Calu3 (cell line): ENCODE measurements around the gene GTF2H2C. TPM values are rescaled to one million over a fixed set of nuclear protein-coding genes. Genes with fewer than 3 reads are reported as not detected.
"Not testable (repeated sequence)": the region's sequence is repeated elsewhere in the genome, so short reads cannot be mapped to it uniquely, and the experiment has no call there.

Experiments used
- BruUV-seq: library from RNA; stranded (reverse); fragments of 400-500 nt; replicated peaks from 2 replicates; lab custom pipeline; 2021; lab: Mats Ljungman, UMichigan
- CTCF ChIA-PET: fragments of 300-600 bp; sonication (Branson Sonifier 250); formaldehyde crosslinking; loops from one replicate; lab custom pipeline; 2022; ENCODE audit warnings: antibody characterized with exemption; lab: Charles Lee
- DNase-seq: peaks from one replicate; pipeline ENCODE4 v3.0.0; 2022
- H3K27ac Mint-ChIP-seq: one replicate; pipeline ENCODE4 v1.8.0; 2022; ENCODE audit warnings: mixed read lengths; ENCODE audit not compliant: unreplicated experiment
- H3K27me3 Mint-ChIP-seq: one replicate; pipeline ENCODE4 v1.8.0; 2022; ENCODE audit warnings: mixed read lengths; ENCODE audit not compliant: unreplicated experiment
- H3K36me3 Mint-ChIP-seq: one replicate; pipeline ENCODE4 v1.8.0; 2022; ENCODE audit warnings: mild to moderate bottlenecking, moderate library complexity, mixed read lengths; ENCODE audit not compliant: insufficient read depth, unreplicated experiment
- H3K4me1 Mint-ChIP-seq: one replicate; pipeline ENCODE4 v1.8.0; 2022; ENCODE audit warnings: mild to moderate bottlenecking, low read depth, mixed read lengths; ENCODE audit not compliant: unreplicated experiment
- H3K4me3 Mint-ChIP-seq: one replicate; pipeline ENCODE4 v1.8.0; 2022; ENCODE audit warnings: mild to moderate bottlenecking, low read depth, moderate library complexity, mixed read lengths; ENCODE audit not compliant: unreplicated experiment
- H3K9me3 Mint-ChIP-seq: one replicate; pipeline ENCODE4 v1.8.0; 2022; ENCODE audit warnings: low read depth, mixed read lengths; ENCODE audit not compliant: unreplicated experiment
- intact Hi-C: fragments of 100-400 bp; cut with micrococcal nuclease; formaldehyde crosslinking; loops from one replicate; pipeline ENCODE4 v1.10.0; 2022; ENCODE audit not compliant: unreplicated experiment
- total RNA-seq: library from RNA; stranded (reverse); gene quantifications from 2 replicates; pipeline ENCODE4 v1.2.3, GENCODE V29; 2022
- TF ChIP-seq, protein P1 (sequence below): fragments of 200-600 bp; IDR thresholded peaks from one replicate; pipeline ENCODE4 v1.8.0; 2022; ENCODE audit warnings: antibody characterized with exemption; ENCODE audit not compliant: unreplicated experiment

The GTF2H2C gene
- total RNA-seq, 1 experiment from 2014 or later: 28.8 TPM

DNA sequence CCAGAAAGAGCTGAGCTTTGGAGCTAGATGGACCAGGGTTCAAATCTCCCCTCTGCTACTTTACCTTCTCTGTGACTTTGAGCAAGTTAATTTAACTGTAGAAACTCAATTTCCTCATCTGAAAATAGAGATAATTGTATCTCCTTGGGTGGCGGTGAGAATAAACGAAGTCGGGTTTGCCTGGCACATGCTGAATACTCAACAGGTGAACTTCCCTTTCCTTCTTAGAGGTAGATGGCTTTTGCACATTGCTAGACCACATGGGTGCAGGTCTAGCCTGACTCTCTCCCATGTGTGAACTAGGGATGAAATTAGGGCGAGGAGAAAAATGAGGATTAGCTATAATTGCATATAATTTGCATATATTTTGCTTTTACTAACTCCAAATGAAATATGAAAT is 31.4 kb upstream of the GTF2H2C start:
- intact Hi-C loops: no loop called here
- TF ChIP-seq, protein P1, sequence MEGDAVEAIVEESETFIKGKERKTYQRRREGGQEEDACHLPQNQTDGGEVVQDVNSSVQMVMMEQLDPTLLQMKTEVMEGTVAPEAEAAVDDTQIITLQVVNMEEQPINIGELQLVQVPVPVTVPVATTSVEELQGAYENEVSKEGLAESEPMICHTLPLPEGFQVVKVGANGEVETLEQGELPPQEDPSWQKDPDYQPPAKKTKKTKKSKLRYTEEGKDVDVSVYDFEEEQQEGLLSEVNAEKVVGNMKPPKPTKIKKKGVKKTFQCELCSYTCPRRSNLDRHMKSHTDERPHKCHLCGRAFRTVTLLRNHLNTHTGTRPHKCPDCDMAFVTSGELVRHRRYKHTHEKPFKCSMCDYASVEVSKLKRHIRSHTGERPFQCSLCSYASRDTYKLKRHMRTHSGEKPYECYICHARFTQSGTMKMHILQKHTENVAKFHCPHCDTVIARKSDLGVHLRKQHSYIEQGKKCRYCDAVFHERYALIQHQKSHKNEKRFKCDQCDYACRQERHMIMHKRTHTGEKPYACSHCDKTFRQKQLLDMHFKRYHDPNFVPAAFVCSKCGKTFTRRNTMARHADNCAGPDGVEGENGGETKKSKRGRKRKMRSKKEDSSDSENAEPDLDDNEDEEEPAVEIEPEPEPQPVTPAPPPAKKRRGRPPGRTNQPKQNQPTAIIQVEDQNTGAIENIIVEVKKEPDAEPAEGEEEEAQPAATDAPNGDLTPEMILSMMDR: no peak
- no peak overlapping the region for H3K27ac Mint-ChIP-seq
- no peak overlapping the region for H3K4me3 Mint-ChIP-seq
- H3K27me3 Mint-ChIP-seq: no peaks in the 10 kb centered on the region
- BruUV-seq: no TSS peak
- peaks cover 38% of the 10 kb centered on the region for H3K36me3 Mint-ChIP-seq
- no peaks in the 10 kb centered on the region for H3K9me3 Mint-ChIP-seq
- H3K4me1 Mint-ChIP-seq: peaks cover 31% of the 10 kb centered on the region
- CTCF ChIA-PET: interaction anchor here (0.9 kb wide), 1 partner anchor 11 kb away, joined by 4 read pairs; no protein-coding TSS in a partner anchor
- DNase-seq: no peak

DNA sequence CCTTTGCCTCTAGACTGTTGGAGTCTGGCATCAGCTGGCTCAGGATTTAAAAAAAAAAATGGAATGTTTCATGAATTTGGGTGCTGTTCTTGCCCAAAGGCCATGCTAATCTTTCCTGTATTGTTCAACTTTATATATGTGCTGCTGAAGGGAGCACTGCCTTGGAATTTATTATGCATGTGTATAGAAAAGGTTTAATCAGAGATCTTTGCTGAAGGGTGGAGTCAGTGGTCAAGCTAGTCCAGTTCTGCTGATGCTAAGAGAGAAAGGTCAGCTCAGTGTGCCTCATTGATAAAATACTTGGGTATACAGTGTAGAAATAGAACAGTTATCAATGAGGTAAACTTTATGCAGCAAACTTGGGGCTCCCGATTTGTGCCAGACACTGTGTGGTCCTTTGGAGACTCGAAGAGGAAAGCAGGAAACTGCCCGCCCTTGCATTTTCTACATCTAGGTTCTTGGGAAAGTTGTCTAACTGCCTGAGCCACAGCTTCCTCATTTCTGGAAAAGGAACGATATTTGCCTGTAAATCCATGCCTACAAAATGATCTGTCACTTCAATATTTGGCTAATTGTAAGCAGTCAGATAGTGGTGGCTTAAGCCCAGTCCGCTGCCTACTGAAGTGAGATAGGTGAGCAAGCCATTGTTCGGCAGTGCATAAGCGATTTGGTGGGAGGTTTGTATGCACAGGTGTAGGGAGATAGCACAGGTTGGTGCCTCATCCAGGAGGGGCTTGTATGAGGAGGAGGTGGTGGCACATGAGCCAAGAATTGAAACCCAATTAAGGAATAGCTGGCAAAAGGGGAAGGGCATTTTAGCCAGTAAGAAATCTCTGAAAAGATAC is 29.2 kb upstream of the GTF2H2C start:
- no TSS peak for BruUV-seq
- no peak for DNase-seq
- CTCF ChIA-PET: no interaction called here
- Mint-ChIP-seq H3K9me3 (no peaks in the 10 kb centered on the region), H3K4me3 (no peak overlapping the region), H3K27ac (peak overlapping the region; percentile 70), H3K4me1 (peaks cover 31% of the 10 kb centered on the region), H3K27me3 (no peaks in the 10 kb centered on the region), H3K36me3 (peaks cover 34% of the 10 kb centered on the region)
- intact Hi-C loops: no loop called here
- TF ChIP-seq, protein P1: no peak

DNA sequence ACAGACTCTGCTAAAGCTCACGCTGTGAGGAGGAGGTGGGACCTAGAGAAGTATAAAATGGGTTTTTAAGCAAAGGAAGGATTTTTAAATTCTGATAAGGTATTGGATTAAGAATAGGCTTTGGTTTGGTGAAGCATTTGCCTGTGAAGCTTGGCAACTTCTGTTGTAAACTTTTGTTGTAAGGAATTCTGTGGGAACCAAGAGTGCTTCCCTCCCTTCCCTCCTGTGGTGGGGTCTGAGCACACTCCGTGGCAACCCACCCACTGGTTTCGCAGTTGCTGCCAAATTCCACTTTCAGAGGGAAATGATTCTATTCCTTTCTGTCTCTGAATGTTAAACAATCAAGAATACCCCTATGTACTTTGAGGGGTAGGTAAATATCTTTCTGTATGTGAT is 28.6 kb upstream of the GTF2H2C start:
- no TSS peak for BruUV-seq
- Mint-ChIP-seq H3K4me1 (peaks cover 31% of the 10 kb centered on the region), H3K27ac (peak overlapping the region; percentile 70), H3K4me3 (no peak overlapping the region), H3K36me3 (peaks cover 29% of the 10 kb centered on the region), H3K9me3 (no peaks in the 10 kb centered on the region), H3K27me3 (no peaks in the 10 kb centered on the region)
- CTCF ChIA-PET: no interaction called here
- TF ChIP-seq, protein P1: no peak
- intact Hi-C loops: no loop called here
- no peak for DNase-seq

DNA sequence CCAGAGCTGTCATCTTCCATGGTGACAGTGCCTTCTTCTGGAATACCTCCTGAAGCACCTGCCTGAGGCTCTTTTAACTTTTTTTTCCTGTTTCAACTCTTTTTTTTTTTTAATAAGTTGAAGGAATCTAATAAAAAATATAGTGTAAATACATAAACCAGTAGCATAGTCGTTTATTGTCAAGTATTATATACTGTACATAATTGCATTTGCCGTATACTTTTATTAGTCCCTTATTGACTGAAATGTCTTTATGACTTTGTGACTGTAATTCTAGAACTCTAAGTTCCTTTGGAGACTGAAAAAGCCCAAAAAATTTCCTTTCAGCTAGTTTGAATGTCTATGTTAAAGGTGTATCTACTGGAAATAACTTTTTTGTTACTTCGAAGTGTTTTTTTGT is 22.1 kb upstream of the GTF2H2C start:
- CTCF ChIA-PET, H3K4me3 Mint-ChIP-seq, BruUV-seq, H3K27me3 Mint-ChIP-seq, H3K4me1 Mint-ChIP-seq, H3K36me3 Mint-ChIP-seq, H3K9me3 Mint-ChIP-seq, H3K27ac Mint-ChIP-seq, DNase-seq, intact Hi-C loops: not testable (repeated sequence)

DNA sequence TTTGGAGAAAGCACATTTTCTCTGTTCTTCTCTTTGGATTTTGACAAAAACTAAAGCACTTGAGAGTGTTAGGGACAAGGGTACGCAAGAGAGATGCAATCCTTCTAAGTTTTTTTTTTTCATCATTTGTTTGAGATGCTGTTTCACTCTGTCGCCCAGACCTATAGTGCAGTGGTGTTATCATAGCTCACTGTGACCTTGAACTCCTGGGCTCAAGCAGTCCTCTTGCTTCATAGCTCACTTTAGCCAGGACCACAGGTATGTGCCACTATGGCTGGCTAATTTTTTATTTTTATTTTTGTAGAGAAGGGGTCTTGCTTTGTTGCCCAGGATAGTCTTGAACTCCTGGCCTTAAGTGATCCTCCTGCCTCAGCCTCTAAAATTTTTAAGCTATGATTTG is 21.3 kb upstream of the GTF2H2C start:
- H3K4me3 Mint-ChIP-seq, intact Hi-C loops, H3K27ac Mint-ChIP-seq, DNase-seq, H3K36me3 Mint-ChIP-seq, BruUV-seq, H3K9me3 Mint-ChIP-seq, CTCF ChIA-PET, H3K4me1 Mint-ChIP-seq, H3K27me3 Mint-ChIP-seq: not testable (repeated sequence)

DNA sequence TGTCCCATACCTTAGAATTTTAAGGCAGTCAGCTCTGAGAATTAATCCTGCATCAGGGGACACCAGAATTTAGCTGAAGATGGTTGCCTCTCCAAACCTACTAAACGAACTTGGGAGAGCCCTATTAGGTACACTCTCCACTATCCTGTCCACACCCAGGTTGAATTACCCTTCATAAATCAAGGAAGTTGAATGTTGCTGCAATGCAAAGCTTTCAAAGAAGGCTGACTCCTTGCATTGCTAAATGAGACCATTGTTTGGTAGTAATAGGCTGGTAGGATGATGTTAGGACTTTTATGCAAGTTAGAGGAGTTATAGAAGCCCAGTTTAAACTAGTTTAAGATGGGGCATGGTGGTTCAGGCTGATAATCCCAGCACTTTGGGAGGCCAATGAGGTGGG is 18.6 kb upstream of the GTF2H2C start:
- H3K9me3 Mint-ChIP-seq, intact Hi-C loops, H3K36me3 Mint-ChIP-seq, BruUV-seq, H3K4me1 Mint-ChIP-seq, H3K27ac Mint-ChIP-seq, H3K27me3 Mint-ChIP-seq, DNase-seq, CTCF ChIA-PET, H3K4me3 Mint-ChIP-seq: not testable (repeated sequence)

DNA sequence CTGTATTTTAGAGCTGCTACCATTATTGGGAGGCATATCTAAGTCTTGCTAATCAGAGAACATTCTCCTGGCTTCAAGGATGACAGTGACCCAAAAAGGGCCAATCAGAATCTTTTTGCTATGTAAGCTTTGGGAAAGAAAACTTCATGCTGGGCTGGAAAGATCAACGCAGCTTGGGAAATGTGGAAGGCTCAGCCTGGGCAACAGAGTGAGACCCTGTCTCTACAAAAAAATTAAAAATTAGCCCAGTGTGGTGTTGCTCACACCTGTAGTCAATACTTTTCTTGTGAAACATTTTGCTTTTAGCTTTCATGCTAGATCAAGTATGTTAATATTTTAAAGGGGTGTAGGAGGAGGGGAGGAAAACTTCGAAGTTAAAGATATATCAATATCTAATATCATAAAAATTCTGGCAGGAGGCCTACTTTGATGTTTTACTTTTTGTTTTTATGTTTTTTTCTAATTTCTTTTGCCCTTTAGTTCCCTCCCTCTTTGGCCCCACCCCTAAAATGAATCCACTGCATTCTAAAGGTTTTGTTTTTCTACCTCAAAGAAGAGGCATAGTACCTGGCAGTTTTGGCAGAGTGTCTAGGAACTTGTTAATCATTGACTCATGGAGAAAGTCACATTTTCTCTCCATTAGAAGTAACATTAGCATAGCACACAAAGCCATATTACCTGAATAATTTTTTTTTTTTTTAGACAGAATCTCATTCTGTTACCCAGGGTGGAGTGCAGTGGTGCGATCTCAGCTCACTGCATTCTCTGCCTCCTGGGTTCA is 17.0 kb upstream of the GTF2H2C start:
- H3K27me3 Mint-ChIP-seq, DNase-seq, intact Hi-C loops, CTCF ChIA-PET, BruUV-seq, H3K27ac Mint-ChIP-seq, H3K4me3 Mint-ChIP-seq, H3K4me1 Mint-ChIP-seq, H3K9me3 Mint-ChIP-seq, H3K36me3 Mint-ChIP-seq: not testable (repeated sequence)
